Inflammatory macrophage treated with lipopolysaccharide for 4 hours (primary cell): ENCODE data around the gene GOLGA6L26.
"Not testable (repeated sequence)": the region's sequence is repeated elsewhere in the genome, so short reads cannot be mapped to it uniquely, and the experiment has no call there.

Source experiments
- DNase-seq: peaks from one replicate; pipeline ENCODE4 v3.0.0-alpha.2; 2020

Gene GOLGA6L26

GRCh38 chr15:23334096-23334495 lies at the start of gene GOLGA6L26:
Gene GOLGA6L26, minus strand, starts transcription at chr15:23334196. Its CDS starts 61 bp downstream, at chr15:23334135.
- DNase-seq, result not testable (repeated sequence)

GRCh38 chr15:23381192-23381591 lies 47.2 kb upstream of the GOLGA6L26 start:
- DNase-seq, result not testable (repeated sequence)

- DNase-seq, result not testable (repeated sequence)
These were observed 46.7 kb upstream of the GOLGA6L26 start for GRCh38 chr15:23380700-23381099.

GRCh38 chr15:23378946-23379345 lies 45.0 kb upstream of the GOLGA6L26 start:
- not testable (repeated sequence) for DNase-seq

- not testable (repeated sequence) for DNase-seq
These were observed 40.2 kb upstream of the GOLGA6L26 start for GRCh38 chr15:23374226-23374625.

GRCh38 chr15:23372891-23373600 lies 39.0 kb upstream of the GOLGA6L26 start:
- not testable (repeated sequence) for DNase-seq

- DNase-seq, result no peak
These were observed 38.3 kb upstream of the GOLGA6L26 start for GRCh38 chr15:23372284-23372683.

GRCh38 chr15:23371868-23372267 lies 37.9 kb upstream of the GOLGA6L26 start:
- DNase-seq, result not testable (repeated sequence)

GRCh38 chr15:23371134-23371533 lies 37.1 kb upstream of the GOLGA6L26 start:
- DNase-seq, result not testable (repeated sequence)

- DNase-seq, result no peak
These were observed 36.6 kb upstream of the GOLGA6L26 start for GRCh38 chr15:23370578-23370977.

- DNase-seq, result not testable (repeated sequence)
These were observed 30.3 kb upstream of the GOLGA6L26 start for GRCh38 chr15:23364261-23364660.

GRCh38 chr15:23362622-23363021 lies 28.6 kb upstream of the GOLGA6L26 start:
- not testable (repeated sequence) for DNase-seq

- DNase-seq, result not testable (repeated sequence)
These were observed 20.5 kb upstream of the GOLGA6L26 start, which contains the start of gene GOLGA8S for GRCh38 chr15:23354448-23354847. Gene GOLGA8S, plus strand, starts transcription at chr15:23354748. Its CDS starts 62 bp downstream, at chr15:23354810.

GRCh38 chr15:23311233-23311632 lies 22.8 kb downstream of the GOLGA6L26 start:
- DNase-seq, result not testable (repeated sequence)

- not testable (repeated sequence) for DNase-seq
These were observed 28.1 kb downstream of the GOLGA6L26 start for GRCh38 chr15:23305921-23306320.

GRCh38 chr15:23304805-23305204 lies 29.2 kb downstream of the GOLGA6L26 start:
- DNase-seq, result not testable (repeated sequence)

- DNase-seq, result not testable (repeated sequence)
These were observed 29.7 kb downstream of the GOLGA6L26 start for GRCh38 chr15:23304267-23304666.

GRCh38 chr15:23303654-23304053 lies 30.3 kb downstream of the GOLGA6L26 start:
- DNase-seq, result peak; percentile 10

GRCh38 chr15:23303246-23303645 lies 30.8 kb downstream of the GOLGA6L26 start:
- DNase-seq, result not testable (repeated sequence)
